GM23338 (cell line): ENCODE measurements around the gene SLC39A11. TPM values are rescaled to one million over a fixed set of nuclear protein-coding genes. Genes with fewer than 3 reads are reported as not detected.

ENCODE experiments used
- ATAC-seq: fragments of 200-7000 bp; cut with Tn5 transposase; 3 replicates; pipeline ENCODE4 v1.9.1; 2020
- DNase-seq: peaks from one replicate; pipeline ENCODE4 v3.0.0-alpha.2; 2015; ENCODE audit warnings: low spot score
- H2AFZ ChIP-seq: fragments of 200-600 bp; sonication (generic); 2 replicates; pipeline ENCODE4 v1.8.0; 2016; ENCODE audit warnings: antibody characterized with exemption, mild to moderate bottlenecking, moderate library complexity
- H3F3A ChIP-seq: fragments of 200-600 bp; sonication (generic); replicated peaks from 2 replicates; pipeline ENCODE4 v1.8.0; 2017; ENCODE audit warnings: antibody characterized with exemption, mixed run types, low read depth
- H3K27ac ChIP-seq: fragments of 200-600 bp; sonication (generic); 2 replicates; pipeline ENCODE4 v1.6.1; 2016; ENCODE audit warnings: low read depth
- H3K27me3 ChIP-seq: fragments of 200-600 bp; sonication (generic); 2 replicates; pipeline ENCODE4 v1.8.0; 2016; ENCODE audit warnings: mild to moderate bottlenecking, mixed run types, moderate library complexity; ENCODE audit not compliant: insufficient read depth
- H3K36me3 ChIP-seq: fragments of 200-600 bp; sonication (generic); 2 replicates; pipeline ENCODE4 v1.8.0; 2016; ENCODE audit warnings: mild to moderate bottlenecking; ENCODE audit not compliant: insufficient read depth
- H3K4me1 ChIP-seq: fragments of 200-600 bp; sonication (generic); 2 replicates; pipeline ENCODE4 v1.8.0; 2016; ENCODE audit warnings: mild to moderate bottlenecking, moderate library complexity; ENCODE audit not compliant: insufficient read depth
- H3K4me2 ChIP-seq: fragments of 200-600 bp; sonication (generic); 2 replicates; pipeline ENCODE4 v1.7.1; 2017; ENCODE audit warnings: mixed run types
- H3K4me3 ChIP-seq: fragments of 200-600 bp; sonication (generic); 2 replicates; pipeline ENCODE4 v1.6.1; 2016; ENCODE audit warnings: mixed run types
- H3K79me2 ChIP-seq: fragments of 200-600 bp; sonication (generic); replicated peaks from 2 replicates; pipeline ENCODE4 v1.8.0; 2017; ENCODE audit warnings: mild to moderate bottlenecking; ENCODE audit not compliant: insufficient read depth
- H3K9me2 ChIP-seq: fragments of 200-600 bp; sonication (generic); 2 replicates; pipeline ENCODE4 v1.8.0; 2017; ENCODE audit not compliant: insufficient read depth
- H4K20me1 ChIP-seq: fragments of 200-600 bp; sonication (generic); replicated peaks from 2 replicates; pipeline ENCODE4 v1.8.0; 2017; ENCODE audit warnings: mild to moderate bottlenecking; ENCODE audit not compliant: insufficient read depth
- H3K27ac Mint-ChIP-seq: 2 replicates; pipeline ENCODE4 v1.8.0; 2020; ENCODE audit warnings: inconsistent platforms, mild to moderate bottlenecking, moderate library complexity, mixed read lengths
- H3K27me3 Mint-ChIP-seq: 3 replicates; pipeline ENCODE4 v1.8.0; 2022; ENCODE audit warnings: low read depth, mild to moderate bottlenecking, moderate library complexity, mixed read lengths, inconsistent platforms; ENCODE audit not compliant: insufficient read depth, poor library complexity
- H3K36me3 Mint-ChIP-seq: 3 replicates; pipeline ENCODE4 v1.8.0; 2021; ENCODE audit warnings: low read depth, mild to moderate bottlenecking, inconsistent platforms, moderate library complexity, mixed read lengths
- H3K4me1 Mint-ChIP-seq: 3 replicates; pipeline ENCODE4 v1.8.0; 2020; ENCODE audit warnings: mild to moderate bottlenecking, inconsistent platforms, mixed read lengths
- H3K4me3 Mint-ChIP-seq: 3 replicates; pipeline ENCODE4 v1.8.0; 2021; ENCODE audit warnings: moderate library complexity, mild to moderate bottlenecking, inconsistent platforms, mixed read lengths
- H3K9me3 Mint-ChIP-seq: 3 replicates; pipeline ENCODE4 v1.8.0; 2020; ENCODE audit warnings: moderate library complexity, mild to moderate bottlenecking, inconsistent platforms, mixed read lengths
- CREB1 ChIP-seq: fragments of 250-450 bp; sonication (Bioruptor Pico); IDR thresholded peaks from 2 replicates; pipeline ENCODE4 v1.5.0; 2020; ENCODE audit warnings: low read depth, mild to moderate bottlenecking, moderate library complexity
- EZH2 ChIP-seq: fragments of 200-600 bp; sonication (generic); IDR thresholded peaks from one replicate; pipeline ENCODE4 v1.8.0; 2017; ENCODE audit warnings: antibody characterized with exemption, mild to moderate bottlenecking, low read depth; ENCODE audit not compliant: unreplicated experiment
- EZH2phosphoT487 ChIP-seq: fragments of 200-600 bp; sonication (generic); IDR thresholded peaks from one replicate; pipeline ENCODE4 v1.8.1; 2018; ENCODE audit warnings: antibody characterized with exemption; ENCODE audit not compliant: unreplicated experiment
- NANOG ChIP-seq: IDR thresholded peaks from 2 replicates; pipeline ENCODE4 v1.6.1; 2016; ENCODE audit warnings: antibody characterized with exemption, borderline replicate concordance
- POLR2AphosphoS5 ChIP-seq: IDR thresholded peaks from 2 replicates; pipeline ENCODE4 v1.6.1; 2016; ENCODE audit warnings: antibody characterized with exemption, low read depth
- STAT1 ChIP-seq: IDR thresholded peaks from one replicate; pipeline ENCODE4 v1.6.1; 2016; ENCODE audit warnings: antibody characterized with exemption; ENCODE audit not compliant: unreplicated experiment
- ZNF114 ChIP-seq: fragments of 250-450 bp; sonication (Bioruptor Pico); IDR thresholded peaks from 2 replicates; pipeline ENCODE4 v1.5.0; 2020; ENCODE audit warnings: mild to moderate bottlenecking, moderate library complexity
- ZNF331 ChIP-seq: fragments of 250-450 bp; sonication (Bioruptor Pico); IDR thresholded peaks from 2 replicates; pipeline ENCODE4 v1.5.0; 2020; ENCODE audit warnings: low read depth, mild to moderate bottlenecking, moderate library complexity
- polyA plus RNA-seq: library from polyadenylated mRNA; unstranded; fragments of >200 nt; fragmentation: Nextera tagmentation; extraction: Ambion mirVana; gene quantifications from 2 replicates; pipeline ENCODE4 v1.2.1, GENCODE V29; 2016
- total RNA-seq: library from RNA; depleted of rRNA; stranded (reverse); fragments of >200 nt; shearing (Covaris generic); gene quantifications from 2 replicates; pipeline ENCODE4 v1.2.3, GENCODE V29; 2014
- TF ChIP-seq, protein P1 (sequence below): fragments of 250-450 bp; sonication (Bioruptor Pico); IDR thresholded peaks from 2 replicates; pipeline ENCODE4 v1.5.0; 2020; ENCODE audit warnings: mild to moderate bottlenecking, moderate library complexity
- TF ChIP-seq, protein P2 (sequence below): IDR thresholded peaks from one replicate; pipeline ENCODE4 v1.6.1; 2018; ENCODE audit warnings: antibody characterized with exemption; ENCODE audit not compliant: unreplicated experiment
- TF ChIP-seq, protein P3 (sequence below): IDR thresholded peaks from 2 replicates; pipeline ENCODE4 v1.6.1; 2016; ENCODE audit warnings: antibody characterized with exemption
- TF ChIP-seq, protein P4 (sequence below), 2 experiments: fragments of 200-600 bp in 1 of 2; sonication (generic) in 1 of 2; conservative IDR thresholded peaks; 2 replicates each; pipeline versions ENCODE4 v1.5.1 to v1.6.1; 2016 to 2017; ENCODE audit warnings: antibody characterized with exemption in 2 of 2, low read depth in 2 of 2, mild to moderate bottlenecking in 2 of 2, moderate library complexity in 1 of 2

The SLC39A11 gene
- total and polyA plus RNA-seq, 2 experiments from 2014 or later = 10.8 to 18.1 TPM

DNA sequence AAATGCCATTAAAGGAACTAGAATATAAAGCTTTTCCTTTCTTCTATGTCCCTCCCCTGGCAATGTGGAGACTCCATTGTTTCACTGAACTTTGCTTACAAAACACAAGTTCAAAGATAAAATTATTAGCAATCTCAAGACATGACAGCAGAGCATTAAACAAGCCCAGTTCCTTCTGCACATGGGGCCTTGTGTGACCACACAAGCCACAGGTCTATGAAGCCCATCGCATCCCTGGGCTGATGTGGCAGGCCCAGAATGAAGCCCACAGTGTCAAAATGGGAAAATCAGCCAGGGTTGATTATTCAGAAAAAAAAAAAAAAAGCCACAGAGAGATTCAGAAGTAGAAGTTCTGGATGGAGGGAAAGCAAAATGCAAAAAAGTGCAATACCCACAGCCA is 12.9 kb upstream of the SLC39A11 start (continued):
- TF ChIP-seq, protein P1, sequence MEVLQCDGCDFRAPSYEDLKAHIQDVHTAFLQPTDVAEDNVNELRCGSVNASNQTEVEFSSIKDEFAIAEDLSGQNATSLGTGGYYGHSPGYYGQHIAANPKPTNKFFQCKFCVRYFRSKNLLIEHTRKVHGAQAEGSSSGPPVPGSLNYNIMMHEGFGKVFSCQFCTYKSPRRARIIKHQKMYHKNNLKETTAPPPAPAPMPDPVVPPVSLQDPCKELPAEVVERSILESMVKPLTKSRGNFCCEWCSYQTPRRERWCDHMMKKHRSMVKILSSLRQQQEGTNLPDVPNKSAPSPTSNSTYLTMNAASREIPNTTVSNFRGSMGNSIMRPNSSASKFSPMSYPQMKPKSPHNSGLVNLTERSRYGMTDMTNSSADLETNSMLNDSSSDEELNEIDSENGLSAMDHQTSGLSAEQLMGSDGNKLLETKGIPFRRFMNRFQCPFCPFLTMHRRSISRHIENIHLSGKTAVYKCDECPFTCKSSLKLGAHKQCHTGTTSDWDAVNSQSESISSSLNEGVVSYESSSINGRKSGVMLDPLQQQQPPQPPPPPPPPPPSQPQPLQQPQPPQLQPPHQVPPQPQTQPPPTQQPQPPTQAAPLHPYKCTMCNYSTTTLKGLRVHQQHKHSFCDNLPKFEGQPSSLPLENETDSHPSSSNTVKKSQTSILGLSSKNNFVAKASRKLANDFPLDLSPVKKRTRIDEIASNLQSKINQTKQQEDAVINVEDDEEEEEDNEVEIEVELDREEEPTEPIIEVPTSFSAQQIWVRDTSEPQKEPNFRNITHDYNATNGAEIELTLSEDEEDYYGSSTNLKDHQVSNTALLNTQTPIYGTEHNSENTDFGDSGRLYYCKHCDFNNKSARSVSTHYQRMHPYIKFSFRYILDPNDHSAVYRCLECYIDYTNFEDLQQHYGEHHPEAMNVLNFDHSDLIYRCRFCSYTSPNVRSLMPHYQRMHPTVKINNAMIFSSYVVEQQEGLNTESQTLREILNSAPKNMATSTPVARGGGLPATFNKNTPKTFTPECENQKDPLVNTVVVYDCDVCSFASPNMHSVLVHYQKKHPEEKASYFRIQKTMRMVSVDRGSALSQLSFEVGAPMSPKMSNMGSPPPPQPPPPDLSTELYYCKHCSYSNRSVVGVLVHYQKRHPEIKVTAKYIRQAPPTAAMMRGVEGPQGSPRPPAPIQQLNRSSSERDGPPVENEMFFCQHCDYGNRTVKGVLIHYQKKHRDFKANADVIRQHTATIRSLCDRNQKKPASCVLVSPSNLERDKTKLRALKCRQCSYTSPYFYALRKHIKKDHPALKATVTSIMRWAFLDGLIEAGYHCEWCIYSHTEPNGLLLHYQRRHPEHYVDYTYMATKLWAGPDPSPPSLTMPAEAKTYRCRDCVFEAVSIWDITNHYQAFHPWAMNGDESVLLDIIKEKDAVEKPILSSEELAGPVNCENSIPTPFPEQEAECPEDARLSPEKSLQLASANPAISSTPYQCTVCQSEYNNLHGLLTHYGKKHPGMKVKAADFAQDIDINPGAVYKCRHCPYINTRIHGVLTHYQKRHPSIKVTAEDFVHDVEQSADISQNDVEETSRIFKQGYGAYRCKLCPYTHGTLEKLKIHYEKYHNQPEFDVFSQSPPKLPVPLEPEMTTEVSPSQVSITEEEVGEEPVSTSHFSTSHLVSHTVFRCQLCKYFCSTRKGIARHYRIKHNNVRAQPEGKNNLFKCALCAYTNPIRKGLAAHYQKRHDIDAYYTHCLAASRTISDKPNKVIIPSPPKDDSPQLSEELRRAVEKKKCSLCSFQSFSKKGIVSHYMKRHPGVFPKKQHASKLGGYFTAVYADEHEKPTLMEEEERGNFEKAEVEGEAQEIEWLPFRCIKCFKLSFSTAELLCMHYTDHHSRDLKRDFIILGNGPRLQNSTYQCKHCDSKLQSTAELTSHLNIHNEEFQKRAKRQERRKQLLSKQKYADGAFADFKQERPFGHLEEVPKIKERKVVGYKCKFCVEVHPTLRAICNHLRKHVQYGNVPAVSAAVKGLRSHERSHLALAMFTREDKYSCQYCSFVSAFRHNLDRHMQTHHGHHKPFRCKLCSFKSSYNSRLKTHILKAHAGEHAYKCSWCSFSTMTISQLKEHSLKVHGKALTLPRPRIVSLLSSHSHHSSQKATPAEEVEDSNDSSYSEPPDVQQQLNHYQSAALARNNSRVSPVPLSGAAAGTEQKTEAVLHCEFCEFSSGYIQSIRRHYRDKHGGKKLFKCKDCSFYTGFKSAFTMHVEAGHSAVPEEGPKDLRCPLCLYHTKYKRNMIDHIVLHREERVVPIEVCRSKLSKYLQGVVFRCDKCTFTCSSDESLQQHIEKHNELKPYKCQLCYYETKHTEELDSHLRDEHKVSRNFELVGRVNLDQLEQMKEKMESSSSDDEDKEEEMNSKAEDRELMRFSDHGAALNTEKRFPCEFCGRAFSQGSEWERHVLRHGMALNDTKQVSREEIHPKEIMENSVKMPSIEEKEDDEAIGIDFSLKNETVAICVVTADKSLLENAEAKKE (CRISPR knock-in tag) = no peak
- TF ChIP-seq, protein P2, sequence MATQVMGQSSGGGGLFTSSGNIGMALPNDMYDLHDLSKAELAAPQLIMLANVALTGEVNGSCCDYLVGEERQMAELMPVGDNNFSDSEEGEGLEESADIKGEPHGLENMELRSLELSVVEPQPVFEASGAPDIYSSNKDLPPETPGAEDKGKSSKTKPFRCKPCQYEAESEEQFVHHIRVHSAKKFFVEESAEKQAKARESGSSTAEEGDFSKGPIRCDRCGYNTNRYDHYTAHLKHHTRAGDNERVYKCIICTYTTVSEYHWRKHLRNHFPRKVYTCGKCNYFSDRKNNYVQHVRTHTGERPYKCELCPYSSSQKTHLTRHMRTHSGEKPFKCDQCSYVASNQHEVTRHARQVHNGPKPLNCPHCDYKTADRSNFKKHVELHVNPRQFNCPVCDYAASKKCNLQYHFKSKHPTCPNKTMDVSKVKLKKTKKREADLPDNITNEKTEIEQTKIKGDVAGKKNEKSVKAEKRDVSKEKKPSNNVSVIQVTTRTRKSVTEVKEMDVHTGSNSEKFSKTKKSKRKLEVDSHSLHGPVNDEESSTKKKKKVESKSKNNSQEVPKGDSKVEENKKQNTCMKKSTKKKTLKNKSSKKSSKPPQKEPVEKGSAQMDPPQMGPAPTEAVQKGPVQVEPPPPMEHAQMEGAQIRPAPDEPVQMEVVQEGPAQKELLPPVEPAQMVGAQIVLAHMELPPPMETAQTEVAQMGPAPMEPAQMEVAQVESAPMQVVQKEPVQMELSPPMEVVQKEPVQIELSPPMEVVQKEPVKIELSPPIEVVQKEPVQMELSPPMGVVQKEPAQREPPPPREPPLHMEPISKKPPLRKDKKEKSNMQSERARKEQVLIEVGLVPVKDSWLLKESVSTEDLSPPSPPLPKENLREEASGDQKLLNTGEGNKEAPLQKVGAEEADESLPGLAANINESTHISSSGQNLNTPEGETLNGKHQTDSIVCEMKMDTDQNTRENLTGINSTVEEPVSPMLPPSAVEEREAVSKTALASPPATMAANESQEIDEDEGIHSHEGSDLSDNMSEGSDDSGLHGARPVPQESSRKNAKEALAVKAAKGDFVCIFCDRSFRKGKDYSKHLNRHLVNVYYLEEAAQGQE = no peak
- TF ChIP-seq ZNF331 (CRISPR knock-in tag) (no peak), NANOG (no peak)

DNA sequence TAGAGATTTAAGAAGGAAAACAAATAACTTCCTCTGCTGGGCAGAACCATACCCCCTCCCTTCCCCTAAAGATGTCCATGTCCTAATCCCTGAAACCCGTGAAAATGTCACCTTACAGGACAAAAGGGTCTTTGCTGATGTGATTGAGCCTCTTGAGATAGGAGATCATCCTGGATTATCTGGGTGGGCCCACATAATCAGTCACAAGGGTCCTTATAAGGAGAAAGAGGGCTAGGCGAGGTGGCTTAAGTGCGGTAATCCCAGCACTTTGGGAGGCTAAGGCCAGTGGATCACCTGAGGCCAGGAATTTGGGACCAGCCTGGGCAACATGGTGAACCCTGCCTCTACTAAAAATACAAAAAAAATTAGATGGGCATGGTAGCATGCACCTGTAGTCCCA is 12.0 kb upstream of the SLC39A11 start:
- Histone ChIP-seq H3K4me1 (no peaks in the 10 kb centered on the region), H3K27ac (no peak overlapping the region), H4K20me1 (no peaks in the 10 kb centered on the region), H3K79me2 (no peaks in the 10 kb centered on the region), H3F3A (no peaks in the 10 kb centered on the region), H3K4me3 (no peak overlapping the region), H3K9me2 (no peaks in the 10 kb centered on the region), H3K36me3 (no peaks in the 10 kb centered on the region), H3K27me3 (no peaks in the 10 kb centered on the region), H3K4me2 (no peak overlapping the region), H2AFZ (no peak overlapping the region)
- ATAC-seq (no peak), DNase-seq (no peak)
- peaks cover 5% of the 10 kb centered on the region for H3K27me3 Mint-ChIP-seq
- no peaks in the 10 kb centered on the region for H3K36me3 Mint-ChIP-seq
- no peak overlapping the region for H3K27ac Mint-ChIP-seq
- no peak overlapping the region for H3K4me3 Mint-ChIP-seq
- peaks cover 3% of the 10 kb centered on the region; the same call in 1 of the 3 replicates for H3K9me3 Mint-ChIP-seq
- H3K4me1 Mint-ChIP-seq = peaks cover 1% of the 10 kb centered on the region
- TF ChIP-seq EZH2phosphoT487 = no peak
- no peak for TF ChIP-seq STAT1
- TF ChIP-seq NANOG = no peak
- TF ChIP-seq, protein P3, sequence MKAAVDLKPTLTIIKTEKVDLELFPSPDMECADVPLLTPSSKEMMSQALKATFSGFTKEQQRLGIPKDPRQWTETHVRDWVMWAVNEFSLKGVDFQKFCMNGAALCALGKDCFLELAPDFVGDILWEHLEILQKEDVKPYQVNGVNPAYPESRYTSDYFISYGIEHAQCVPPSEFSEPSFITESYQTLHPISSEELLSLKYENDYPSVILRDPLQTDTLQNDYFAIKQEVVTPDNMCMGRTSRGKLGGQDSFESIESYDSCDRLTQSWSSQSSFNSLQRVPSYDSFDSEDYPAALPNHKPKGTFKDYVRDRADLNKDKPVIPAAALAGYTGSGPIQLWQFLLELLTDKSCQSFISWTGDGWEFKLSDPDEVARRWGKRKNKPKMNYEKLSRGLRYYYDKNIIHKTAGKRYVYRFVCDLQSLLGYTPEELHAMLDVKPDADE = no peak
- TF ChIP-seq ZNF114 (CRISPR knock-in tag) = no peak
- TF ChIP-seq, protein P4, sequence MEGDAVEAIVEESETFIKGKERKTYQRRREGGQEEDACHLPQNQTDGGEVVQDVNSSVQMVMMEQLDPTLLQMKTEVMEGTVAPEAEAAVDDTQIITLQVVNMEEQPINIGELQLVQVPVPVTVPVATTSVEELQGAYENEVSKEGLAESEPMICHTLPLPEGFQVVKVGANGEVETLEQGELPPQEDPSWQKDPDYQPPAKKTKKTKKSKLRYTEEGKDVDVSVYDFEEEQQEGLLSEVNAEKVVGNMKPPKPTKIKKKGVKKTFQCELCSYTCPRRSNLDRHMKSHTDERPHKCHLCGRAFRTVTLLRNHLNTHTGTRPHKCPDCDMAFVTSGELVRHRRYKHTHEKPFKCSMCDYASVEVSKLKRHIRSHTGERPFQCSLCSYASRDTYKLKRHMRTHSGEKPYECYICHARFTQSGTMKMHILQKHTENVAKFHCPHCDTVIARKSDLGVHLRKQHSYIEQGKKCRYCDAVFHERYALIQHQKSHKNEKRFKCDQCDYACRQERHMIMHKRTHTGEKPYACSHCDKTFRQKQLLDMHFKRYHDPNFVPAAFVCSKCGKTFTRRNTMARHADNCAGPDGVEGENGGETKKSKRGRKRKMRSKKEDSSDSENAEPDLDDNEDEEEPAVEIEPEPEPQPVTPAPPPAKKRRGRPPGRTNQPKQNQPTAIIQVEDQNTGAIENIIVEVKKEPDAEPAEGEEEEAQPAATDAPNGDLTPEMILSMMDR (conservative IDR thresholded peaks at IDR 0.05; ENCODE audit: low read depth in 2 of 2) = no peak
- TF ChIP-seq POLR2AphosphoS5 = no peak
- no peak for TF ChIP-seq ZNF331 (CRISPR knock-in tag)
- TF ChIP-seq EZH2 = no peak
- no peak for TF ChIP-seq CREB1 (CRISPR knock-in tag)
